Activated naive CD4-positive, alpha-beta T cell treated with anti-CD3 and anti-CD28 coated beads for 36 hours (primary cell): ENCODE data around the gene PRLR. TPM values are rescaled to one million over a fixed set of nuclear protein-coding genes. Genes with fewer than 3 reads are reported as not detected.

Experiments
- CTCF ChIA-PET: fragments of 350-600 bp; sonication (Branson Sonifier 250); formaldehyde crosslinking; loops from one replicate; lab custom pipeline; 2021; ENCODE audit warnings: antibody characterized with exemption; lab: Charles Lee
- DNase-seq: peaks from one replicate; pipeline ENCODE4 v3.0.0-alpha.2; 2020
- H3K27ac Mint-ChIP-seq: one replicate; pipeline ENCODE4 v1.8.0; 2021; ENCODE audit warnings: mild to moderate bottlenecking, mixed read lengths
- H3K27me3 Mint-ChIP-seq: one replicate; pipeline ENCODE4 v1.8.0; 2021; ENCODE audit warnings: low read depth, mixed read lengths
- H3K36me3 Mint-ChIP-seq: one replicate; pipeline ENCODE4 v1.8.0; 2021; ENCODE audit warnings: low read depth, mixed read lengths
- H3K4me1 Mint-ChIP-seq: one replicate; pipeline ENCODE4 v1.8.0; 2021; ENCODE audit warnings: low read depth, mixed read lengths
- H3K4me3 Mint-ChIP-seq: one replicate; pipeline ENCODE4 v1.8.0; 2021; ENCODE audit warnings: mild to moderate bottlenecking, moderate library complexity, mixed read lengths
- H3K9me3 Mint-ChIP-seq: one replicate; pipeline ENCODE4 v1.8.0; 2021; ENCODE audit warnings: mixed read lengths
- intact Hi-C: fragments of 100-400 bp; cut with micrococcal nuclease; formaldehyde crosslinking; loops from one replicate; pipeline ENCODE4 v1.15.1; 2023
- total RNA-seq, 2 experiments: library from RNA; stranded (reverse); gene quantifications; one replicate each; pipeline ENCODE4 v1.2.3, GENCODE V29; 2021

The PRLR gene
- total RNA-seq, 2 experiments from 2014 or later, result not detected

- no peak overlapping the region for H3K27ac Mint-ChIP-seq
- intact Hi-C loops, result no loop called here
These were observed 199.7 kb downstream of the PRLR start for GRCh38 chr5:35030426-35031100.

GRCh38 chr5:35029333-35029732 lies 201.0 kb downstream of the PRLR start:
- Mint-ChIP-seq H3K27ac (no peak overlapping the region), H3K4me3 (no peak overlapping the region), H3K4me1 (peaks cover 3% of the 10 kb centered on the region), H3K27me3 (peaks cover 32% of the 10 kb centered on the region), H3K9me3 (no peaks in the 10 kb centered on the region), H3K36me3 (no peaks in the 10 kb centered on the region)
- CTCF ChIA-PET, result interaction anchor here (0.8 to 0.9 kb wide), 3 partner anchors 22 to 966 kb away, joined by 3 to 5 read pairs (median 4); no protein-coding TSS in a partner anchor
- peak; percentile 16 for DNase-seq
- intact Hi-C loops, result no loop called here

More at GRCh38 chr5:35030426-35031100, 199.7 kb downstream of the PRLR start:
- peaks cover 38% of the 10 kb centered on the region for H3K27me3 Mint-ChIP-seq
- CTCF ChIA-PET, result no interaction called here
- DNase-seq, result no peak
- H3K36me3 Mint-ChIP-seq, result no peaks in the 10 kb centered on the region
- H3K9me3 Mint-ChIP-seq, result no peaks in the 10 kb centered on the region
- no peak overlapping the region for H3K4me3 Mint-ChIP-seq
- peaks cover 3% of the 10 kb centered on the region for H3K4me1 Mint-ChIP-seq

GRCh38 chr5:35026941-35027340 lies 203.3 kb downstream of the PRLR start:
- H3K9me3 Mint-ChIP-seq, result no peaks in the 10 kb centered on the region
- intact Hi-C loops, result no loop called here
- peaks cover 20% of the 10 kb centered on the region for H3K27me3 Mint-ChIP-seq
- H3K36me3 Mint-ChIP-seq, result no peaks in the 10 kb centered on the region
- DNase-seq, result no peak
- no peak overlapping the region for H3K27ac Mint-ChIP-seq
- peaks cover 3% of the 10 kb centered on the region for H3K4me1 Mint-ChIP-seq
- CTCF ChIA-PET, result no interaction called here
- H3K4me3 Mint-ChIP-seq, result no peak overlapping the region

- CTCF ChIA-PET, result no interaction called here
- Mint-ChIP-seq H3K4me3 (no peak overlapping the region), H3K4me1 (peaks cover 3% of the 10 kb centered on the region), H3K27me3 (peaks cover 20% of the 10 kb centered on the region), H3K36me3 (no peaks in the 10 kb centered on the region), H3K9me3 (no peaks in the 10 kb centered on the region), H3K27ac (no peak overlapping the region)
- DNase-seq, result no peak
- intact Hi-C loops, result no loop called here
These were observed 203.9 kb downstream of the PRLR start for GRCh38 chr5:35026280-35026840.

GRCh38 chr5:35024911-35025510 lies 205.3 kb downstream of the PRLR start:
- H3K27ac Mint-ChIP-seq, result no peak overlapping the region
- intact Hi-C loops, result no loop called here
- no peak overlapping the region for H3K4me3 Mint-ChIP-seq
- CTCF ChIA-PET, result no interaction called here
- no peaks in the 10 kb centered on the region for H3K9me3 Mint-ChIP-seq
- DNase-seq, result no peak
- peaks cover 3% of the 10 kb centered on the region for H3K4me1 Mint-ChIP-seq
- H3K36me3 Mint-ChIP-seq, result no peaks in the 10 kb centered on the region
- peaks cover 13% of the 10 kb centered on the region for H3K27me3 Mint-ChIP-seq

- Mint-ChIP-seq H3K27me3 (peaks cover 3% of the 10 kb centered on the region), H3K9me3 (no peaks in the 10 kb centered on the region), H3K4me3 (no peak overlapping the region), H3K36me3 (no peaks in the 10 kb centered on the region), H3K4me1 (no peaks in the 10 kb centered on the region), H3K27ac (no peak overlapping the region)
- no peak for DNase-seq
- intact Hi-C loops, result no loop called here
- CTCF ChIA-PET, result interaction anchor here (1.0 kb wide), 1 partner anchor 20 kb away, joined by 3 read pairs; no protein-coding TSS in a partner anchor
These were observed 206.7 kb downstream of the PRLR start for GRCh38 chr5:35023391-35024178.

GRCh38 chr5:35016174-35017051 lies 213.9 kb downstream of the PRLR start:
- CTCF ChIA-PET, result interaction anchor here (1.3 kb wide), 1 partner anchor 13 kb away, joined by 5 read pairs; no protein-coding TSS in a partner anchor
- Mint-ChIP-seq H3K36me3 (no peaks in the 10 kb centered on the region), H3K4me3 (no peak overlapping the region), H3K9me3 (peaks cover 2% of the 10 kb centered on the region), H3K27ac (no peak overlapping the region), H3K27me3 (peaks cover 25% of the 10 kb centered on the region), H3K4me1 (no peaks in the 10 kb centered on the region)
- no peak for DNase-seq
- intact Hi-C loops, result no loop called here

GRCh38 chr5:35015063-35015462 lies 215.2 kb downstream of the PRLR start:
- intact Hi-C loops, result no loop called here
- Mint-ChIP-seq H3K27ac (no peak overlapping the region), H3K4me3 (no peak overlapping the region), H3K4me1 (no peaks in the 10 kb centered on the region), H3K36me3 (no peaks in the 10 kb centered on the region), H3K27me3 (peaks cover 25% of the 10 kb centered on the region), H3K9me3 (peaks cover 2% of the 10 kb centered on the region)
- no peak for DNase-seq
- CTCF ChIA-PET, result no interaction called here

- DNase-seq, result no peak
- Mint-ChIP-seq H3K27me3 (peaks cover 33% of the 10 kb centered on the region), H3K36me3 (no peaks in the 10 kb centered on the region), H3K27ac (no peak overlapping the region), H3K4me3 (no peak overlapping the region), H3K9me3 (no peaks in the 10 kb centered on the region), H3K4me1 (no peaks in the 10 kb centered on the region)
- intact Hi-C loops, result no loop called here
- CTCF ChIA-PET, result no interaction called here
These were observed 217.5 kb downstream of the PRLR start for GRCh38 chr5:35012796-35013195.

GRCh38 chr5:35012365-35012764 lies 217.9 kb downstream of the PRLR start:
- H3K36me3 Mint-ChIP-seq, result no peaks in the 10 kb centered on the region
- CTCF ChIA-PET, result interaction anchor here (0.8 kb wide), 1 partner anchor 9 kb away, joined by 3 read pairs; no protein-coding TSS in a partner anchor
- no peak overlapping the region for H3K4me3 Mint-ChIP-seq
- intact Hi-C loops, result no loop called here
- no peak for DNase-seq
- no peaks in the 10 kb centered on the region for H3K9me3 Mint-ChIP-seq
- H3K27me3 Mint-ChIP-seq, result peaks cover 30% of the 10 kb centered on the region
- H3K4me1 Mint-ChIP-seq, result no peaks in the 10 kb centered on the region
- H3K27ac Mint-ChIP-seq, result no peak overlapping the region

- Mint-ChIP-seq H3K9me3 (no peaks in the 10 kb centered on the region), H3K4me1 (no peaks in the 10 kb centered on the region), H3K36me3 (no peaks in the 10 kb centered on the region), H3K27me3 (peaks cover 25% of the 10 kb centered on the region), H3K4me3 (no peak overlapping the region), H3K27ac (no peak overlapping the region)
- intact Hi-C loops, result no loop called here
- DNase-seq, result no peak
- CTCF ChIA-PET, result no interaction called here
These were observed 219.6 kb downstream of the PRLR start for GRCh38 chr5:35010676-35011075.
